Stomach (tissue), 9 donors: ENCODE measurements around the gene FOXJ2. TPM values are rescaled to one million over a fixed set of nuclear protein-coding genes. Genes with fewer than 3 reads are reported as not detected.

Source experiments
- DNase-seq, 2 donors: peaks; one replicate each; pipeline versions ENCODE4 v3.0.0 to v3.0.0-alpha.2; 2013 to 2019
- H3K27ac ChIP-seq, 5 donors: fragments of 200-600 bp in 4 of 5; sonication (generic) in 4 of 5; one replicate each; pipeline ENCODE4 v1.5.1; 2013 to 2019; ENCODE audit warnings: mild to moderate bottlenecking in 1 of 5, moderate library complexity in 1 of 5
- H3K27me3 ChIP-seq, 3 donors: fragments of 200-600 bp; sonication (generic); one replicate each; pipeline ENCODE4 v1.5.1; 2017 to 2019; ENCODE audit warnings: mixed run types in 1 of 3
- H3K36me3 ChIP-seq, 4 donors: fragments of 200-600 bp; sonication (generic); 1 replicate in 3 of 4; 2 replicates in 1 of 4; pipeline ENCODE4 v1.5.1; 2016 to 2019
- H3K4me1 ChIP-seq, 4 donors: fragments of 200-600 bp; sonication (generic); one replicate each; pipeline ENCODE4 v1.5.1; 2016 to 2019
- H3K4me3 ChIP-seq, 4 donors: fragments of 200-600 bp; sonication (generic) in 3 of 4; one replicate each; pipeline ENCODE4 v1.5.1; 2016 to 2019; ENCODE audit warnings: mild to moderate bottlenecking in 1 of 4
- H3K9me3 ChIP-seq, 4 donors: fragments of 200-600 bp; sonication (generic); one replicate each; pipeline ENCODE4 v1.5.1; 2016 to 2019
- CTCF ChIP-seq, 7 experiments: fragments of 450-650 bp in 4 of 7; fragments of 200-600 bp in 3 of 7; sonication (generic) in 3 of 7; IDR thresholded peaks; one replicate each; pipeline ENCODE4 v1.5.1; 2016 to 2019; ENCODE audit warnings: antibody characterized with exemption in 7 of 7, control low read depth in 2 of 7, mild to moderate bottlenecking in 1 of 7
- EP300 ChIP-seq: sonication (generic); formaldehyde crosslinking; IDR thresholded peaks from one replicate; pipeline ENCODE4 v1.6.1; 2017; ENCODE audit warnings: antibody characterized with exemption
- POLR2A ChIP-seq, 4 donors: fragments of 450-650 bp; IDR thresholded peaks; one replicate each; pipeline ENCODE4 v1.6.1; 2016; ENCODE audit warnings: antibody characterized with exemption in 4 of 4, control low read depth in 2 of 4, mild to moderate bottlenecking in 1 of 4, moderate library complexity in 1 of 4
- POLR2AphosphoS5 ChIP-seq, 3 donors: sonication (generic); formaldehyde crosslinking; IDR thresholded peaks; one replicate each; pipeline ENCODE4 v1.6.1; 2016; ENCODE audit warnings: antibody characterized with exemption in 3 of 3
- WGBS, 5 donors: extraction: QIAGEN DNeasy Blood & Tissue Kit in 3 of 5; methylation state at CpG; one replicate each; pipeline versions ENCODE4 v1.1.5 to v1.1.7; 2013 to 2018; 5-methylcytosine and 5-hydroxymethylcytosine counted together
- intact Hi-C: fragments of 100-400 bp; cut with DNase I; formaldehyde crosslinking; loops from one replicate; pipeline ENCODE4 v1.15.1; 2023; ENCODE audit warnings: low total_unique reads
- polyA plus RNA-seq, 3 donors: library from polyadenylated mRNA; stranded (reverse); fragments of 200-250 nt; gene quantifications; one replicate each; pipeline ENCODE4 v1.2.3, GENCODE V29; 2013
- total RNA-seq, 5 donors: library from RNA; depleted of rRNA; stranded (reverse); fragments of >200 nt; gene quantifications; one replicate each; pipeline versions ENCODE4 v1.1.0 to v1.2.3, GENCODE V29; 2014 to 2016
- donor health status: healthy with polysubstance abuse.
- donor health status: Bipolar disorder and iron deficiency.
- donor health status: healthy.

Gene FOXJ2
- total and polyA plus RNA-seq, 8 donors: 4.5 to 25.2 (median 14.6) TPM

GRCh38 chr12:7985802-7986418, 46.6 kb upstream of the FOXJ2 start:
- 80 to 87% (median 85%) methylated on average over 7 of the region's 7 CpGs for WGBS, 5 donors
- no peak for DNase-seq
- no peak overlapping the region for H3K4me3 ChIP-seq
- no peaks in the 10 kb centered on the region for H3K36me3 ChIP-seq
- H3K27me3 ChIP-seq: no peaks in the 10 kb centered on the region
- no peak overlapping the region for H3K27ac ChIP-seq
- H3K9me3 ChIP-seq: no peaks in the 10 kb centered on the region
- H3K4me1 ChIP-seq: peaks cover 0 to 22% (median 15%) of the 10 kb centered on the region in 4 donors
- intact Hi-C loops: no loop called here
- no peak for TF ChIP-seq POLR2A (IDR thresholded peaks at IDR 0.05)
- TF ChIP-seq POLR2AphosphoS5 (IDR thresholded peaks at IDR 0.05): no peak
- no peak for TF ChIP-seq CTCF (IDR thresholded peaks at IDR 0.05)
- TF ChIP-seq EP300: no peak

- Histone ChIP-seq H3K36me3 (no peaks in the 10 kb centered on the region), H3K27ac (peak overlapping the region in 3 of 5 donors; percentile 10 to 68 (median 61)), H3K4me1 (peaks cover 0 to 41% (median 15%) of the 10 kb centered on the region in 4 donors), H3K27me3 (no peaks in the 10 kb centered on the region), H3K4me3 (no peak overlapping the region), H3K9me3 (no peaks in the 10 kb centered on the region)
- peak in 2 of 3 donors; percentile 45 to 73 for TF ChIP-seq POLR2AphosphoS5 (IDR thresholded peaks at IDR 0.05)
- TF ChIP-seq POLR2A (IDR thresholded peaks at IDR 0.05): no peak
- intact Hi-C loops: loop anchor here (5.0 to 10.0 kb wide), 2 partner anchors 58 to 125 kb away; no protein-coding TSS in a partner anchor
- 18 to 36% (median 29%) methylated on average over 6 of the region's 6 CpGs for WGBS, 5 donors
- peak; percentile 29 to 58 for DNase-seq
Measured at GRCh38 chr12:7989827-7990491, 42.6 kb upstream of the FOXJ2 start.

GRCh38 chr12:7991535-7991934, 41.0 kb upstream of the FOXJ2 start:
- 45 to 79% (median 77%) methylated on average over 1 of the region's 1 CpG for WGBS, 5 donors
- Histone ChIP-seq H3K9me3 (no peaks in the 10 kb centered on the region), H3K4me1 (peaks cover 0 to 51% (median 15%) of the 10 kb centered on the region in 4 donors), H3K27ac (no peak overlapping the region), H3K4me3 (no peak overlapping the region), H3K36me3 (no peaks in the 10 kb centered on the region), H3K27me3 (no peaks in the 10 kb centered on the region)
- intact Hi-C loops: loop anchor here (5.0 to 10.0 kb wide), 2 partner anchors 59 to 127 kb away; no protein-coding TSS in a partner anchor
- no peak for DNase-seq
- TF ChIP-seq EP300 (no peak), POLR2AphosphoS5 (IDR thresholded peaks at IDR 0.05) (no peak), CTCF (IDR thresholded peaks at IDR 0.05) (no peak), POLR2A (IDR thresholded peaks at IDR 0.05) (no peak)

GRCh38 chr12:7994731-7995205, 37.7 kb upstream of the FOXJ2 start:
- peaks cover 0 to 40% (median 8%) of the 10 kb centered on the region in 4 donors for H3K4me1 ChIP-seq
- no peak for DNase-seq
- peaks cover 0 to 6% (median 2%) of the 10 kb centered on the region in 4 donors for H3K9me3 ChIP-seq
- H3K4me3 ChIP-seq: no peak overlapping the region
- intact Hi-C loops: loop anchor here (5.0 to 10.0 kb wide), 2 partner anchors 62 to 130 kb away; no protein-coding TSS in a partner anchor
- WGBS, 5 donors: 62 to 82% (median 76%) methylated on average over 7 of the region's 7 CpGs
- H3K36me3 ChIP-seq: no peaks in the 10 kb centered on the region
- no peaks in the 10 kb centered on the region for H3K27me3 ChIP-seq
- no peak for TF ChIP-seq POLR2AphosphoS5 (IDR thresholded peaks at IDR 0.05)
- TF ChIP-seq EP300: no peak
- no peak for TF ChIP-seq CTCF (IDR thresholded peaks at IDR 0.05)
- TF ChIP-seq POLR2A (IDR thresholded peaks at IDR 0.05): no peak
- peak overlapping the region; percentile 10 to 77 (median 66) for H3K27ac ChIP-seq
